Esophagus muscularis mucosa (tissue), 3 donors: ENCODE data around the gene CORO7.

Source experiments
- CTCF ChIP-seq, 3 experiments: fragments of 200-600 bp in 2 of 3; fragments of 450-650 bp in 1 of 3; sonication (generic) in 2 of 3; IDR thresholded peaks; one replicate each; pipeline ENCODE4 v1.5.1; 2017 to 2019; ENCODE audit warnings: antibody characterized with exemption in 3 of 3, mild to moderate bottlenecking in 2 of 3, moderate library complexity in 1 of 3
- POLR2A ChIP-seq: fragments of 450-650 bp; IDR thresholded peaks from one replicate; pipeline ENCODE4 v1.6.1; 2017; ENCODE audit warnings: antibody characterized with exemption, moderate library complexity, mild to moderate bottlenecking, low read depth

- TF ChIP-seq POLR2A (no peak), CTCF (IDR thresholded peaks at IDR 0.05) (no peak)
Observed at GRCh38 chr16:4387781-4388180, 28.6 kb downstream of the CORO7 start.
